GM12878 (cell line): Measurements from ENCODE around the gene RBM19. TPM values are rescaled to one million over a fixed set of nuclear protein-coding genes. Genes with fewer than 3 reads are reported as not detected.

ENCODE experiments used
- ATAC-seq: fragments of 200-7000 bp; cut with Tn5 transposase; 3 replicates; pipeline ENCODE4 v1.9.1; 2020; ENCODE audit warnings: mild to moderate bottlenecking, moderate library complexity
- BruUV-seq: library from RNA; stranded (reverse); fragments of 400-500 nt; replicated peaks from 2 replicates; lab custom pipeline; 2021; lab: Mats Ljungman, UMichigan
- CTCF ChIA-PET: fragments of 300-600 bp; sonication (Branson Sonifier 250); formaldehyde crosslinking; extraction: SDS; loops from one replicate; lab custom pipeline; 2021; ENCODE audit warnings: inconsistent platforms; lab: Yijun Ruan, JAX
- POLR2A ChIA-PET: fragments of 350-600 bp; formaldehyde crosslinking; extraction: SDS; loops from one replicate; lab custom pipeline; 2021; ENCODE audit warnings: inconsistent platforms; lab: Charles Lee
- RAD21 ChIA-PET: fragments of 300-600 bp; sonication (Branson Sonifier 250); formaldehyde crosslinking; loops from one replicate; lab custom pipeline; 2023; ENCODE audit warnings: antibody characterized with exemption; ENCODE audit not compliant: unreplicated experiment; lab: Charles Lee
- SMC1A ChIA-PET: fragments of 300-600 bp; sonication (Branson Sonifier 250); formaldehyde crosslinking; loops from one replicate; lab custom pipeline; 2023; ENCODE audit not compliant: unreplicated experiment, uncharacterized antibody; lab: Charles Lee
- DNase-seq: peaks from one replicate; pipeline ENCODE4 v3.0.0-alpha.2; 2011; ENCODE audit warnings: low read depth, low spot score
- FAIRE-seq: peaks from 3 replicates; lab custom pipeline; 2011; peaks lifted over from hg19 to GRCh38; lab: Jason Lieb, UNC
- H2AFZ ChIP-seq: 2 replicates; pipeline ENCODE4 v1.6.0; 2011; ENCODE audit warnings: low read depth, low read length, control low read depth; ENCODE audit not compliant: control insufficient read depth
- H3K27ac ChIP-seq: 2 replicates; pipeline ENCODE4 v1.5.1; 2011; ENCODE audit warnings: control low read depth; ENCODE audit not compliant: control insufficient read depth, insufficient read depth
- H3K27me3 ChIP-seq, 2 experiments: replicated peaks in 1 of 2; 2 replicates each; pipeline versions ENCODE4 v1.6.0 to v1.6.1; 2011; ENCODE audit warnings: low read length in 1 of 2; ENCODE audit not compliant: control insufficient read depth in 2 of 2, insufficient read depth in 2 of 2
- H3K36me3 ChIP-seq, 2 experiments: 2 replicates each; pipeline ENCODE4 v1.5.1; 2011; ENCODE audit warnings: low read length in 1 of 2; ENCODE audit not compliant: control insufficient read depth in 2 of 2, insufficient read depth in 2 of 2
- H3K4me1 ChIP-seq: 2 replicates; pipeline ENCODE4 v1.6.1; 2011; ENCODE audit warnings: mild to moderate bottlenecking, low read length, moderate library complexity, mixed read lengths; ENCODE audit not compliant: control insufficient read depth, insufficient read depth
- H3K4me2 ChIP-seq: 2 replicates; pipeline ENCODE4 v1.6.0; 2011; ENCODE audit warnings: control low read depth; ENCODE audit not compliant: control insufficient read depth, insufficient read depth
- H3K4me3 ChIP-seq: fragments of 200-600 bp; sonication (generic); 2 replicates; pipeline ENCODE4 v1.5.1; 2016
- H3K79me2 ChIP-seq: 2 replicates; pipeline ENCODE4 v1.6.0; 2011; ENCODE audit warnings: low read length; ENCODE audit not compliant: control insufficient read depth, insufficient read depth
- H3K9ac ChIP-seq: 2 replicates; pipeline ENCODE4 v1.8.0; 2011; ENCODE audit warnings: low read length, control low read depth, mixed read lengths; ENCODE audit not compliant: control insufficient read depth, insufficient read depth
- H3K9me3 ChIP-seq: replicated peaks from 3 replicates; pipeline ENCODE4 v1.5.1; 2011; ENCODE audit warnings: mild to moderate bottlenecking, low read length; ENCODE audit not compliant: control insufficient read depth, insufficient read depth
- H4K20me1 ChIP-seq: 2 replicates; pipeline ENCODE4 v1.6.0; 2011; ENCODE audit not compliant: control insufficient read depth, insufficient read depth
- ASH2L ChIP-seq: fragments of 300-600, 200-600 bp; sonication (generic); IDR thresholded peaks from 2 replicates; pipeline ENCODE4 v1.6.1; 2017; ENCODE audit warnings: low read depth, mild to moderate bottlenecking, borderline replicate concordance
- CREM ChIP-seq: IDR thresholded peaks from 2 replicates; pipeline ENCODE4 v1.6.1; 2014; ENCODE audit warnings: antibody characterized with exemption, low read depth
- EP300 ChIP-seq, 2 experiments: fragments of 150-350 bp in 1 of 2; IDR thresholded peaks; 2 replicates each; pipeline ENCODE4 v1.6.1; 2011 to 2012; ENCODE audit warnings: low read depth in 2 of 2, low read length in 2 of 2, borderline replicate concordance in 1 of 2, improper control_type of control experiment in 1 of 2, inconsistent platforms in 1 of 2; ENCODE audit not compliant: control insufficient read depth in 1 of 2
- POU2F2 ChIP-seq: IDR thresholded peaks from 3 replicates; pipeline ENCODE4 v1.6.1; 2011; ENCODE audit warnings: low read depth, mild to moderate bottlenecking, low read length, borderline replicate concordance
- SIX5 ChIP-seq: IDR thresholded peaks from 2 replicates; pipeline ENCODE4 v1.6.1; 2011; ENCODE audit warnings: mild to moderate bottlenecking, low read depth, low read length, moderate library complexity; ENCODE audit not compliant: severe bottlenecking
- STAT1 ChIP-seq: fragments of 450-650 bp; conservative IDR thresholded peaks from 2 replicates; pipeline ENCODE4 v1.6.1; 2014; ENCODE audit warnings: antibody characterized with exemption, mild to moderate bottlenecking
- ZBTB4 ChIP-seq: fragments of 450-650 bp; formaldehyde crosslinking; IDR thresholded peaks from 2 replicates; pipeline ENCODE4 v1.4.0; 2022; ENCODE audit warnings: mild to moderate bottlenecking, moderate library complexity
- ZNF207 ChIP-seq: fragments of 450-650 bp; IDR thresholded peaks from 2 replicates; pipeline ENCODE4 v1.6.1; 2014; ENCODE audit warnings: antibody characterized with exemption, mild to moderate bottlenecking, borderline replicate concordance
- ZNF24 ChIP-seq: fragments of 450-650 bp; IDR thresholded peaks from 2 replicates; pipeline ENCODE4 v1.6.1; 2017; ENCODE audit warnings: antibody characterized with exemption, mild to moderate bottlenecking
- ZNF592 ChIP-seq: fragments of 450-650 bp; IDR thresholded peaks from 2 replicates; pipeline ENCODE4 v1.6.1; 2017; ENCODE audit warnings: mild to moderate bottlenecking, moderate library complexity
- ZNF687 ChIP-seq: fragments of 450-650 bp; IDR thresholded peaks from 2 replicates; pipeline ENCODE4 v1.6.1; 2017; ENCODE audit warnings: mild to moderate bottlenecking, moderate library complexity
- WGBS: methylation state at CpG from one replicate; pipeline ENCODE4 v1.1.6; 2016; ENCODE audit warnings: low lambda C conversion rate; ENCODE audit not compliant: insufficient replicate concordance, insufficient coverage; ENCODE audit errors: missing lambda C conversion rate; 5-methylcytosine and 5-hydroxymethylcytosine counted together
- in situ Hi-C: fragments of 300-500 bp; cut with MboI; formaldehyde crosslinking; loops from 9 replicates; pipeline ENCODE4 v1.14.3; 2018; ENCODE audit warnings: mixed read lengths
- intact Hi-C: fragments of 100-400 bp; cut with micrococcal nuclease; formaldehyde crosslinking; loops from one replicate; pipeline ENCODE4 v1.14.2; 2022; ENCODE audit not compliant: unreplicated experiment
- polyA plus RNA-seq, 11 experiments: library from polyadenylated mRNA; depleted of rRNA in 4 of 11; unstranded in 6 of 11; stranded (reverse) in 5 of 11; fragments of >200 nt; fragmentation: Nextera tagmentation in 4 of 11; fragmentation: Illumina TruSeq in 1 of 11; extraction: Ambion mirVana in 4 of 11; extraction: Trizol in 1 of 11; gene quantifications; 1 replicate in 1 of 11; 2 replicates in 10 of 11; pipeline versions ENCODE4 v1.2.1 to v1.2.3, GENCODE V29; 2011 to 2016; ENCODE audit warnings: inconsistent platforms in 2 of 11, missing spikeins in 2 of 11, low read depth in 1 of 11
- total RNA-seq, 4 experiments: library from RNA; depleted of rRNA in 3 of 4; stranded (reverse); fragments of >200 nt in 3 of 4; fragmentation: Illumina TruSeq in 1 of 4; extraction: Trizol in 1 of 4; gene quantifications; 2 replicates each; pipeline versions ENCODE4 v1.2.1 to v1.2.3, GENCODE V29; 2013 to 2021

RBM19 gene
- total and polyA plus RNA-seq, 10 of the 15 experiments (the other 5 are each of a cell fraction or from before 2014, with no cell fraction given) = 4.2 to 42.9 (median 28.4) TPM

GRCh38 chr12:113934060-113934814, 31.9 kb downstream of the RBM19 start:
- no peak overlapping the region for H3K9ac ChIP-seq
- WGBS = 93% methylated on average over 14 of the region's 14 CpGs
- no peaks in the 10 kb centered on the region for H4K20me1 ChIP-seq
- intact Hi-C loops = no loop called here
- H3K36me3 ChIP-seq = peaks cover 0 to 2% of the 10 kb centered on the region in 2 experiments; a peak in 2 of 4 replicates
- H3K27me3 ChIP-seq = no peaks in the 10 kb centered on the region
- SMC1A ChIA-PET = no interaction called here
- ATAC-seq = no peak
- RAD21 ChIA-PET = no interaction called here
- no peaks in the 10 kb centered on the region for H3K9me3 ChIP-seq
- POLR2A ChIA-PET = interaction anchor here (0.6 kb wide), 1 partner anchor 22 kb away, joined by 3 read pairs; no protein-coding TSS in a partner anchor
- H2AFZ ChIP-seq = no peak overlapping the region
- no peak for FAIRE-seq
- no peak overlapping the region for H3K4me2 ChIP-seq
- no peak overlapping the region for H3K27ac ChIP-seq
- CTCF ChIA-PET = no interaction called here
- H3K4me3 ChIP-seq = no peak overlapping the region
- no peaks in the 10 kb centered on the region for H3K79me2 ChIP-seq
- H3K4me1 ChIP-seq = no peaks in the 10 kb centered on the region
- no TSS peak for BruUV-seq
- in situ Hi-C loops = no loop called here
- no peak for DNase-seq
- TF ChIP-seq EP300 (IDR thresholded peaks at IDR 0.05; ENCODE audit: borderline replicate concordance in 1 of 2, control insufficient read depth in 1 of 2, low read depth in 2 of 2, low read length in 2 of 2) = no peak
- no peak for TF ChIP-seq ZBTB4
- TF ChIP-seq ZNF24 = no peak
- no peak for TF ChIP-seq ZNF207
- TF ChIP-seq ZNF592 = no peak
- no peak for TF ChIP-seq CREM
- no peak for TF ChIP-seq POU2F2
- TF ChIP-seq ASH2L = no peak
- TF ChIP-seq ZNF687 = no peak
- TF ChIP-seq STAT1 = no peak
- TF ChIP-seq SIX5 = no peak
